SK-N-SH (cell line): Measurements from ENCODE around the gene TRMT61B. TPM values are rescaled to one million over a fixed set of nuclear protein-coding genes. Genes with fewer than 3 reads are reported as not detected.

Experiments used
- CTCF ChIA-PET: fragments of 300-600, 350-600 bp; formaldehyde crosslinking; extraction: SDS; loops from one replicate; lab custom pipeline; 2021; lab: Yijun Ruan, JAX
- POLR2A ChIA-PET: fragments of 350-600 bp; sonication (Branson Sonifier 250); formaldehyde crosslinking; extraction: SDS; loops from one replicate; lab custom pipeline; 2020; ENCODE audit warnings: antibody characterized with exemption, inconsistent platforms; lab: Yijun Ruan, JAX
- DNase-seq: peaks from one replicate; pipeline ENCODE4 v3.0.0; 2012
- H2AFZ ChIP-seq: fragments of 200-600 bp; sonication (generic); 2 replicates; pipeline ENCODE4 v1.8.1; 2016; ENCODE audit warnings: antibody characterized with exemption, mild to moderate bottlenecking, low read depth
- H3F3A ChIP-seq: fragments of 200-600 bp; sonication (generic); replicated peaks from 2 replicates; pipeline ENCODE3; 2016; ENCODE audit warnings: antibody characterized with exemption, mild to moderate bottlenecking; ENCODE audit not compliant: insufficient read depth
- H3K27ac ChIP-seq, 2 experiments: fragments of 200-500 bp in 1 of 2; fragments of 200-600 bp in 1 of 2; sonication (Bioruptor generic) in 1 of 2; sonication (generic), shearing (Covaris generic) in 1 of 2; 2 replicates each; pipeline versions ENCODE4 v1.5.1 to v1.6.1; 2014 to 2016; ENCODE audit warnings: low read depth in 2 of 2, inconsistent platforms in 1 of 2, low read length in 1 of 2, mild to moderate bottlenecking in 1 of 2, mixed read lengths in 1 of 2
- H3K27me3 ChIP-seq: fragments of 200-600 bp; sonication (generic), shearing (Covaris generic); 2 replicates; pipeline ENCODE4 v1.6.1; 2016; ENCODE audit warnings: mixed run types; ENCODE audit not compliant: insufficient read depth
- H3K36me3 ChIP-seq, 2 experiments: fragments of 200-500 bp in 1 of 2; fragments of 200-600 bp in 1 of 2; sonication (Bioruptor generic) in 1 of 2; sonication (generic) in 1 of 2; replicated peaks in 1 of 2; 2 replicates each; pipeline versions ENCODE3 to v1.5.1; 2014 to 2016; ENCODE audit warnings: low read length in 1 of 2, mild to moderate bottlenecking in 1 of 2; ENCODE audit not compliant: insufficient read depth in 2 of 2, control insufficient read depth in 1 of 2
- H3K4me1 ChIP-seq, 2 experiments: fragments of 200-500 bp in 1 of 2; fragments of 200-600 bp in 1 of 2; sonication (Bioruptor generic) in 1 of 2; sonication (generic), shearing (Covaris generic) in 1 of 2; 2 replicates each; pipeline versions ENCODE4 v1.5.1 to v1.6.1; 2014 to 2016; ENCODE audit warnings: low read depth in 1 of 2, low read length in 1 of 2, mixed run types in 1 of 2; ENCODE audit not compliant: insufficient read depth in 2 of 2, control insufficient read depth in 1 of 2
- H3K4me2 ChIP-seq: fragments of 200-600 bp; sonication (generic), shearing (Covaris generic); 2 replicates; pipeline ENCODE4 v1.6.1; 2017; ENCODE audit warnings: mixed run types
- H3K4me3 ChIP-seq, 2 experiments: fragments of 200-500 bp in 1 of 2; fragments of 200-600 bp in 1 of 2; sonication (Bioruptor generic) in 1 of 2; sonication (generic), shearing (Covaris generic) in 1 of 2; 2 replicates each; pipeline versions ENCODE4 v1.5.1 to v1.8.1; 2014 to 2016; ENCODE audit warnings: low read depth in 2 of 2, inconsistent platforms in 1 of 2, low read length in 1 of 2, mild to moderate bottlenecking in 1 of 2, mixed read lengths in 1 of 2, moderate library complexity in 1 of 2
- H3K79me2 ChIP-seq: fragments of 200-600 bp; sonication (generic); 2 replicates; pipeline ENCODE4 v1.8.1; 2017; ENCODE audit warnings: mild to moderate bottlenecking; ENCODE audit not compliant: insufficient read depth
- H3K9ac ChIP-seq: fragments of 200-600 bp; sonication (generic); 2 replicates; pipeline ENCODE4 v1.6.1; 2017; ENCODE audit warnings: mixed run types
- H3K9me2 ChIP-seq: fragments of 200-600 bp; sonication (generic); 2 replicates; pipeline ENCODE4 v1.6.1; 2017; ENCODE audit warnings: mixed run types
- H3K9me3 ChIP-seq: fragments of 200-600 bp; sonication (generic); 2 replicates; pipeline ENCODE4 v1.6.1; 2017; ENCODE audit warnings: mixed run types, mild to moderate bottlenecking, moderate library complexity
- H4K20me1 ChIP-seq: fragments of 200-600 bp; sonication (generic); 2 replicates; pipeline ENCODE4 v1.6.1; 2017; ENCODE audit warnings: mild to moderate bottlenecking, mixed run types; ENCODE audit not compliant: insufficient read depth
- CHD2 ChIP-seq: fragments of 150-350 bp; IDR thresholded peaks from 2 replicates; pipeline ENCODE4 v1.6.1; 2018; ENCODE audit warnings: low read length; ENCODE audit not compliant: partially characterized antibody
- EP300 ChIP-seq, 2 experiments: IDR thresholded peaks; 2 replicates each; pipeline versions ENCODE4 v1.4.0 to v1.6.1; 2012; ENCODE audit warnings: borderline replicate concordance in 1 of 2, low read depth in 1 of 2, low read length in 1 of 2
- FOXM1 ChIP-seq: IDR thresholded peaks from 2 replicates; pipeline ENCODE4 v1.4.0; 2012; ENCODE audit warnings: low read depth, mild to moderate bottlenecking
- GABPA ChIP-seq: IDR thresholded peaks from 2 replicates; pipeline ENCODE4 v1.4.0; 2012; ENCODE audit warnings: low read depth, mild to moderate bottlenecking
- GATA2 ChIP-seq: sonication (generic); formaldehyde crosslinking; IDR thresholded peaks from 2 replicates; pipeline ENCODE4 v1.5.0; 2020; ENCODE audit warnings: mild to moderate bottlenecking, missing genetic modification reagents
- JUND ChIP-seq: IDR thresholded peaks from 2 replicates; pipeline ENCODE4 v1.4.0; 2012
- NFIC ChIP-seq: IDR thresholded peaks from 2 replicates; pipeline ENCODE4 v1.4.0; 2012; ENCODE audit warnings: borderline replicate concordance
- NRF1 ChIP-seq: IDR thresholded peaks from 2 replicates; pipeline ENCODE4 v1.6.1; 2012; ENCODE audit warnings: low read depth, mild to moderate bottlenecking, low read length
- PBX3 ChIP-seq: IDR thresholded peaks from 2 replicates; pipeline ENCODE4; 2012
- POLR2AphosphoS5 ChIP-seq: IDR thresholded peaks from 2 replicates; pipeline ENCODE4 v1.6.1; 2012; ENCODE audit warnings: low read depth, low read length
- REST ChIP-seq: IDR thresholded peaks from 2 replicates; pipeline ENCODE4 v1.6.1; 2012; ENCODE audit warnings: mild to moderate bottlenecking, low read depth, low read length, moderate library complexity
- RFX5 ChIP-seq: IDR thresholded peaks from 2 replicates; pipeline ENCODE4 v1.6.1; 2012; ENCODE audit warnings: mild to moderate bottlenecking, improper control_type of control experiment, low read length
- RXRA ChIP-seq: IDR thresholded peaks from 2 replicates; pipeline ENCODE4 v1.4.0; 2012; ENCODE audit warnings: low read depth, mild to moderate bottlenecking, borderline replicate concordance
- SIN3A ChIP-seq: IDR thresholded peaks from 2 replicates; pipeline ENCODE4 v1.6.1; 2012; ENCODE audit warnings: low read depth, mild to moderate bottlenecking, low read length, moderate library complexity, borderline replicate concordance
- TAF1 ChIP-seq: IDR thresholded peaks from 2 replicates; pipeline ENCODE4 v1.6.1; 2012; ENCODE audit warnings: low read depth, mild to moderate bottlenecking, low read length, moderate library complexity, borderline replicate concordance
- YY1 ChIP-seq: IDR thresholded peaks from 2 replicates; pipeline ENCODE4 v1.4.0; 2012; ENCODE audit warnings: low read depth, mild to moderate bottlenecking
- whole genome bisulfite sequencing: methylation state at CpG from one replicate; pipeline ENCODE4 v1.1.6; 2017; ENCODE audit warnings: low lambda C conversion rate; 5-methylcytosine and 5-hydroxymethylcytosine counted together
- polyA plus RNA-seq, 3 experiments: library from polyadenylated mRNA; depleted of rRNA; stranded (reverse); fragments of >200 nt; gene quantifications; 2 replicates each; pipeline ENCODE4 v1.2.3, GENCODE V29; 2012
- TF ChIP-seq, protein P1 (sequence below): fragments of 200-600 bp; sonication (generic); IDR thresholded peaks from 2 replicates; pipeline ENCODE4 v1.6.1; 2017; ENCODE audit warnings: antibody characterized with exemption, mild to moderate bottlenecking, moderate library complexity
- TF ChIP-seq, protein P2 (sequence below): IDR thresholded peaks from 2 replicates; pipeline ENCODE4 v1.4.0; 2012; ENCODE audit warnings: low read depth, borderline replicate concordance
- TF ChIP-seq, protein P3 (sequence below): IDR thresholded peaks from 2 replicates; pipeline ENCODE4 v1.4.0; 2012; ENCODE audit warnings: low read depth, borderline replicate concordance
- TF ChIP-seq, protein P4 (sequence below): fragments of 150-350 bp; IDR thresholded peaks from 2 replicates; pipeline ENCODE4 v1.6.1; 2016; ENCODE audit warnings: mild to moderate bottlenecking, low read depth, low read length

Gene TRMT61B
- polyA plus RNA-seq, 1 of the 3 experiments (the other 2 are of a cell fraction), result 11.4 TPM

DNA sequence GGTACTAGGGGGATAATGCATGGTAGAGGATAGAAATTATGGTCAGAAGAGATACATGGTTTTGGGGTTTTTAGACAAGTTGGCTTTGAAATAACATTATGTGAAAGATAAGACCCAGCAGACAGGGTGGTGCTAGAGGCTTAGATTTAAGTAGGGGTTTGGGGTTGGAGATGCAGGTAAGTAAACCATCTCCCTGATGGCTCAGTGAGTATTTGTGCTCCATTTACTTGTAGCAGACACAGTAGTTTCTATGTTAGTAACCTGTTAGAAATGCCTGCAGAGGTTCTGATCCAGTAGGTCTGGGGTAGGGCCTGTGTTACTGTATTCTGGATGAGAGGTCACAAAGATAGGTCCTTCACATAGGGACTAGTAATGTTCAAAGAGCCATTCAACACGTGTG is 38.1 kb upstream of the TRMT61B start:
- Histone ChIP-seq H3F3A (peaks cover 9% of the 10 kb centered on the region), H3K9me2 (no peaks in the 10 kb centered on the region), H3K9me3 (no peaks in the 10 kb centered on the region), H4K20me1 (peaks cover 73% of the 10 kb centered on the region), H3K79me2 (peaks cover 94% of the 10 kb centered on the region), H3K36me3 (peaks cover 59 to 70% of the 10 kb centered on the region in 2 experiments), H3K4me2 (no peak overlapping the region), H2AFZ (no peak overlapping the region), H3K9ac (no peak overlapping the region), H3K4me3 (no peak overlapping the region), H3K4me1 (no peaks in the 10 kb centered on the region), H3K27me3 (no peaks in the 10 kb centered on the region), H3K27ac (no peak overlapping the region)
- POLR2A ChIA-PET, result interaction anchor here (1.2 kb wide), 1 partner anchor 12 kb away, joined by 3 read pairs; no protein-coding TSS in a partner anchor
- WGBS, result 40% methylated on average over 1 of the region's 1 CpG
- DNase-seq, result no peak
- CTCF ChIA-PET, result interaction anchor here (1.1 kb wide), 2 partner anchors 11 to 31 kb away, joined by 3 read pairs; no protein-coding TSS in a partner anchor
- TF ChIP-seq YY1, result no peak
- no peak for TF ChIP-seq EP300 (IDR thresholded peaks at IDR 0.05; ENCODE audit: borderline replicate concordance in 1 of 2, low read depth in 1 of 2, low read length in 1 of 2)
- TF ChIP-seq PBX3, result no peak
- no peak for TF ChIP-seq RXRA
- TF ChIP-seq FOXM1, result no peak
- no peak for TF ChIP-seq POLR2AphosphoS5
- no peak for TF ChIP-seq NFIC
- TF ChIP-seq RFX5, result no peak
- TF ChIP-seq, protein P1, sequence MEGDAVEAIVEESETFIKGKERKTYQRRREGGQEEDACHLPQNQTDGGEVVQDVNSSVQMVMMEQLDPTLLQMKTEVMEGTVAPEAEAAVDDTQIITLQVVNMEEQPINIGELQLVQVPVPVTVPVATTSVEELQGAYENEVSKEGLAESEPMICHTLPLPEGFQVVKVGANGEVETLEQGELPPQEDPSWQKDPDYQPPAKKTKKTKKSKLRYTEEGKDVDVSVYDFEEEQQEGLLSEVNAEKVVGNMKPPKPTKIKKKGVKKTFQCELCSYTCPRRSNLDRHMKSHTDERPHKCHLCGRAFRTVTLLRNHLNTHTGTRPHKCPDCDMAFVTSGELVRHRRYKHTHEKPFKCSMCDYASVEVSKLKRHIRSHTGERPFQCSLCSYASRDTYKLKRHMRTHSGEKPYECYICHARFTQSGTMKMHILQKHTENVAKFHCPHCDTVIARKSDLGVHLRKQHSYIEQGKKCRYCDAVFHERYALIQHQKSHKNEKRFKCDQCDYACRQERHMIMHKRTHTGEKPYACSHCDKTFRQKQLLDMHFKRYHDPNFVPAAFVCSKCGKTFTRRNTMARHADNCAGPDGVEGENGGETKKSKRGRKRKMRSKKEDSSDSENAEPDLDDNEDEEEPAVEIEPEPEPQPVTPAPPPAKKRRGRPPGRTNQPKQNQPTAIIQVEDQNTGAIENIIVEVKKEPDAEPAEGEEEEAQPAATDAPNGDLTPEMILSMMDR, result no peak
- TF ChIP-seq, protein P2, sequence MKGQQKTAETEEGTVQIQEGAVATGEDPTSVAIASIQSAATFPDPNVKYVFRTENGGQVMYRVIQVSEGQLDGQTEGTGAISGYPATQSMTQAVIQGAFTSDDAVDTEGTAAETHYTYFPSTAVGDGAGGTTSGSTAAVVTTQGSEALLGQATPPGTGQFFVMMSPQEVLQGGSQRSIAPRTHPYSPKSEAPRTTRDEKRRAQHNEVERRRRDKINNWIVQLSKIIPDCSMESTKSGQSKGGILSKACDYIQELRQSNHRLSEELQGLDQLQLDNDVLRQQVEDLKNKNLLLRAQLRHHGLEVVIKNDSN, result no peak
- no peak for TF ChIP-seq GABPA
- TF ChIP-seq SIN3A, result no peak
- TF ChIP-seq REST, result no peak
- TF ChIP-seq GATA2, result no peak
- no peak for TF ChIP-seq CHD2
- TF ChIP-seq JUND, result no peak
- TF ChIP-seq TAF1, result no peak
- TF ChIP-seq, protein P3, sequence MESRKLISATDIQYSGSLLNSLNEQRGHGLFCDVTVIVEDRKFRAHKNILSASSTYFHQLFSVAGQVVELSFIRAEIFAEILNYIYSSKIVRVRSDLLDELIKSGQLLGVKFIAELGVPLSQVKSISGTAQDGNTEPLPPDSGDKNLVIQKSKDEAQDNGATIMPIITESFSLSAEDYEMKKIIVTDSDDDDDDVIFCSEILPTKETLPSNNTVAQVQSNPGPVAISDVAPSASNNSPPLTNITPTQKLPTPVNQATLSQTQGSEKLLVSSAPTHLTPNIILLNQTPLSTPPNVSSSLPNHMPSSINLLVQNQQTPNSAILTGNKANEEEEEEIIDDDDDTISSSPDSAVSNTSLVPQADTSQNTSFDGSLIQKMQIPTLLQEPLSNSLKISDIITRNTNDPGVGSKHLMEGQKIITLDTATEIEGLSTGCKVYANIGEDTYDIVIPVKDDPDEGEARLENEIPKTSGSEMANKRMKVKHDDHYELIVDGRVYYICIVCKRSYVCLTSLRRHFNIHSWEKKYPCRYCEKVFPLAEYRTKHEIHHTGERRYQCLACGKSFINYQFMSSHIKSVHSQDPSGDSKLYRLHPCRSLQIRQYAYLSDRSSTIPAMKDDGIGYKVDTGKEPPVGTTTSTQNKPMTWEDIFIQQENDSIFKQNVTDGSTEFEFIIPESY, result no peak
- TF ChIP-seq, protein P4, sequence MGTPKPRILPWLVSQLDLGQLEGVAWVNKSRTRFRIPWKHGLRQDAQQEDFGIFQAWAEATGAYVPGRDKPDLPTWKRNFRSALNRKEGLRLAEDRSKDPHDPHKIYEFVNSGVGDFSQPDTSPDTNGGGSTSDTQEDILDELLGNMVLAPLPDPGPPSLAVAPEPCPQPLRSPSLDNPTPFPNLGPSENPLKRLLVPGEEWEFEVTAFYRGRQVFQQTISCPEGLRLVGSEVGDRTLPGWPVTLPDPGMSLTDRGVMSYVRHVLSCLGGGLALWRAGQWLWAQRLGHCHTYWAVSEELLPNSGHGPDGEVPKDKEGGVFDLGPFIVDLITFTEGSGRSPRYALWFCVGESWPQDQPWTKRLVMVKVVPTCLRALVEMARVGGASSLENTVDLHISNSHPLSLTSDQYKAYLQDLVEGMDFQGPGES, result no peak
- TF ChIP-seq NRF1, result no peak
- TF ChIP-seq, all 33 proteins: peak for 0
